Spinal cord (tissue), 10 donors: ENCODE measurements around the gene AQP12A. TPM values are rescaled to one million over a fixed set of nuclear protein-coding genes. Genes with fewer than 3 reads are reported as not detected.
"Not testable (repeated sequence)": the region's sequence is repeated elsewhere in the genome, so short reads cannot be mapped to it uniquely, and the experiment has no call there.

Source experiments
- DNase-seq, 6 donors: peaks; one replicate each; pipeline versions ENCODE4 v3.0.0 to v3.0.0-alpha.2; 2013 to 2015; ENCODE audit warnings: low spot score in 6 of 6, low read depth in 4 of 6
- H3K27ac ChIP-seq: one replicate; pipeline ENCODE4 v1.5.1; 2013; ENCODE audit warnings: low read depth, low read length, control low read depth
- H3K27me3 ChIP-seq: one replicate; pipeline ENCODE4 v1.6.1; 2013; ENCODE audit warnings: low read length; ENCODE audit not compliant: control insufficient read depth, insufficient read depth
- H3K36me3 ChIP-seq: one replicate; pipeline ENCODE4 v1.6.1; 2013; ENCODE audit warnings: low read length; ENCODE audit not compliant: control insufficient read depth, insufficient read depth
- H3K4me1 ChIP-seq: one replicate; pipeline ENCODE4 v1.6.1; 2013; ENCODE audit warnings: low read length; ENCODE audit not compliant: control insufficient read depth, insufficient read depth
- H3K4me3 ChIP-seq: one replicate; pipeline ENCODE4 v1.5.1; 2013; ENCODE audit warnings: low read depth, low read length, control low read depth
- H3K9me3 ChIP-seq: one replicate; pipeline ENCODE4 v1.6.1; 2013; ENCODE audit warnings: low read length; ENCODE audit not compliant: control insufficient read depth, insufficient read depth
- WGBS: methylation state at CpG from one replicate; pipeline ENCODE4 v1.1.5; 2013; ENCODE audit warnings: missing lambda C conversion rate; ENCODE audit not compliant: insufficient coverage; 5-methylcytosine and 5-hydroxymethylcytosine counted together
- long read RNA-seq, 4 donors: transcript quantifications; one replicate each; lab custom pipeline, GENCODE V29; 2026
- polyA plus RNA-seq, 2 donors: library from polyadenylated mRNA; unstranded; fragments of 120-200 nt; gene quantifications; one replicate each; pipeline ENCODE4 v1.2.1, GENCODE V29; 2013; ENCODE audit not compliant: insufficient read length in 2 of 2
- total RNA-seq, 2 donors: library from RNA; depleted of rRNA in 1 of 2; stranded (reverse); fragments of 120-200 nt in 1 of 2; fragments of >200 nt in 1 of 2; gene quantifications; one replicate each; pipeline versions ENCODE4 v1.2.3 to v1.2.4, GENCODE V29; 2013 to 2014
- donor health status: healthy.

The AQP12A gene, protein sequence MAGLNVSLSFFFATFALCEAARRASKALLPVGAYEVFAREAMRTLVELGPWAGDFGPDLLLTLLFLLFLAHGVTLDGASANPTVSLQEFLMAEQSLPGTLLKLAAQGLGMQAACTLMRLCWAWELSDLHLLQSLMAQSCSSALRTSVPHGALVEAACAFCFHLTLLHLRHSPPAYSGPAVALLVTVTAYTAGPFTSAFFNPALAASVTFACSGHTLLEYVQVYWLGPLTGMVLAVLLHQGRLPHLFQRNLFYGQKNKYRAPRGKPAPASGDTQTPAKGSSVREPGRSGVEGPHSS
- total RNA-seq (not detected), polyA plus RNA-seq (under 1 TPM in 1 of 2 donors, not detected in 1; 0.62 TPM)
- long read RNA-seq, donor 1: 0 reads
- long read RNA-seq, donor 2: 0 reads
- long read RNA-seq, donor 3: 0 reads
- long read RNA-seq, donor 4: 0 reads

GRCh38 chr2:240691631-240692420 is at the start of gene AQP12A:
AQP12A (plus strand) TSS chr2:240691866; CDS start chr2:240691914, 48 bp downstream.
- not testable (repeated sequence) for H3K27me3 ChIP-seq, H3K4me1 ChIP-seq, H3K36me3 ChIP-seq, H3K4me3 ChIP-seq, H3K9me3 ChIP-seq, DNase-seq, H3K27ac ChIP-seq
- WGBS: 88% methylated on average over 16 of the region's 37 CpGs

DNA sequence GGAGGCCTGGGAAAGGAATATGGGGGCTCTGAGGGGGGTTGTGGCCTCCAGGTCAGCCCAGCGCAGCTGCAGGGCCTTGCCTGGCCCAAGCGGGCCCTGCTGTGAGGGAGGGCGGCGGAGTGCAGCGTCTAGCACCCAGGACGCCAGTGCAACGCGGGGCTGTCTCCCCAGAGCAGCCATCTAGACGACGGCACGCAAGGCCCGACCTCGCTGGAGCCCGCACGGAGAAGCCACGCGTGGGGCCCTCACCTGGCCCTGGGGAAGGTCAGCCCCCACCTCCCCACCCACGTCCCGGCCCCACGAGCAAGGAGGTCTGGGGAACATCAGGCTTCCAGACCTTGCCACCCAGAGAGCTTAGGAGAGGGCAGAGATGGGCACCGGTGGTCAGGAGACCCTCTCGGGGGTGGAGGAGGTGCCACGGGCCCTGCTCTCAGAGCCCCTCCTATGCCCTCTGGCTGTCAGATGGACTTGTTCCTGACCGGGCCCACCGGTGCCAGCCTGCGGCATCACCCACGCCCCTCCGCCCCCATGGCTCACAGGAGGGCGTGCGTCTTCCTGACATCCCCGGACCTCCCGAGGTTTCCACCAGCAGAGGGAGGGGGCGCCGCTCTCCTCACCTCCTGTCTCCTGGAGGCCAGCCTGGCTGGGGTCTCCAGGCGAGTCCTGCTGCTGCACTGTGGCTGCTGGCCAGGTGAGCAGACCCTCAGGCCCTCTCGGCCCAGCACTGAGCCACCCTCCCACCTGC is 49.4 kb upstream of the AQP12A start:
- Histone ChIP-seq H3K4me1 (peaks cover 6% of the 10 kb centered on the region), H3K27me3 (peaks cover 2% of the 10 kb centered on the region), H3K4me3 (no peak overlapping the region), H3K27ac (no peak overlapping the region), H3K9me3 (no peaks in the 10 kb centered on the region), H3K36me3 (no peaks in the 10 kb centered on the region)
- WGBS: 79% methylated on average over 24 of the region's 36 CpGs
- DNase-seq: no peak

- Histone ChIP-seq H3K4me1 (peaks cover 10% of the 10 kb centered on the region), H3K27me3 (peaks cover 4% of the 10 kb centered on the region), H3K4me3 (no peak overlapping the region), H3K9me3 (no peaks in the 10 kb centered on the region), H3K27ac (no peak overlapping the region), H3K36me3 (no peaks in the 10 kb centered on the region)
- DNase-seq: no peak
- WGBS: 86% methylated on average over 11 of the region's 11 CpGs
These were observed 48.9 kb upstream of the AQP12A start for GRCh38 chr2:240642806-240643092.

- peaks cover 10% of the 10 kb centered on the region for H3K4me1 ChIP-seq
- H3K36me3 ChIP-seq: no peaks in the 10 kb centered on the region
- no peak overlapping the region for H3K27ac ChIP-seq
- H3K9me3 ChIP-seq: no peaks in the 10 kb centered on the region
- WGBS: 72% methylated on average over 9 of the region's 13 CpGs
- peaks cover 4% of the 10 kb centered on the region for H3K27me3 ChIP-seq
- DNase-seq: no peak
- H3K4me3 ChIP-seq: no peak overlapping the region
These were observed 48.4 kb upstream of the AQP12A start for GRCh38 chr2:240643093-240643810.

- 73% methylated on average over 15 of the region's 15 CpGs for WGBS
- H3K4me3 ChIP-seq: no peak overlapping the region
- no peaks in the 10 kb centered on the region for H3K36me3 ChIP-seq
- no peak overlapping the region for H3K27ac ChIP-seq
- peaks cover 10% of the 10 kb centered on the region for H3K4me1 ChIP-seq
- H3K9me3 ChIP-seq: no peaks in the 10 kb centered on the region
- DNase-seq: no peak
- peaks cover 4% of the 10 kb centered on the region for H3K27me3 ChIP-seq
These were observed 47.9 kb upstream of the AQP12A start for GRCh38 chr2:240643811-240644150.

GRCh38 chr2:240644171-240644651 is 47.5 kb upstream of the AQP12A start:
- 64% methylated on average over 10 of the region's 14 CpGs for WGBS
- no peak overlapping the region for H3K4me3 ChIP-seq
- H3K9me3 ChIP-seq: no peaks in the 10 kb centered on the region
- no peak overlapping the region for H3K27ac ChIP-seq
- H3K36me3 ChIP-seq: no peaks in the 10 kb centered on the region
- H3K4me1 ChIP-seq: peaks cover 10% of the 10 kb centered on the region
- no peak for DNase-seq
- peaks cover 4% of the 10 kb centered on the region for H3K27me3 ChIP-seq

DNA sequence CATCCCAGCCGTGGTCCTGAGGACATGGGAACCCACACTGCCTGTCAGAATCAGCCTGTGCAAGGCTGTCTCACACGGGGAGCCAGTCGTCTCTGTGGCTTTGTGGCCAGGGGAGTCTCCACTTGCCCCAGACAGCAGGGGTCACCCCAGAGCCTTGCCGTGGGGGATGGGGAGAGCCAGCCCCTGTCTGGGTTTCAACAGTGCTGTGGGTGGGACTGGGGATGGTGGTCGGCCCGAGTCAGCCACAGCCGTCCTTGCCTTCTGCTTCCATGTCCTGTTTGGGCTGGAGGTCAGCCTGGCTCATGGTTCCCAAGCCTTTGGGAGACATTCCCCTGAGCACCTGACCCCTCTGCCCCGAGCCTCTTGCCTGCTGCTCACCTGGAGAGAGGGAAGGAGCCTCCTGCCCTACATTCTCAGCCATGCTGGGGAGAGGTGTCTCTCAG is 46.8 kb upstream of the AQP12A start:
- Histone ChIP-seq H3K36me3 (no peaks in the 10 kb centered on the region), H3K4me1 (peaks cover 10% of the 10 kb centered on the region), H3K4me3 (no peak overlapping the region), H3K27me3 (peaks cover 4% of the 10 kb centered on the region), H3K9me3 (no peaks in the 10 kb centered on the region), H3K27ac (no peak overlapping the region)
- 64% methylated on average over 8 of the region's 8 CpGs for WGBS
- no peak for DNase-seq

- no peak overlapping the region for H3K4me3 ChIP-seq
- DNase-seq: no peak
- H3K27ac ChIP-seq: no peak overlapping the region
- H3K9me3 ChIP-seq: no peaks in the 10 kb centered on the region
- peaks cover 10% of the 10 kb centered on the region for H3K4me1 ChIP-seq
- WGBS: 86% methylated on average over 9 of the region's 10 CpGs
- H3K27me3 ChIP-seq: peaks cover 5% of the 10 kb centered on the region
- H3K36me3 ChIP-seq: no peaks in the 10 kb centered on the region
These were observed 46.3 kb upstream of the AQP12A start for GRCh38 chr2:240645346-240645745.

- Histone ChIP-seq H3K4me1 (peaks cover 10% of the 10 kb centered on the region), H3K36me3 (no peaks in the 10 kb centered on the region), H3K9me3 (no peaks in the 10 kb centered on the region), H3K27me3 (peaks cover 7% of the 10 kb centered on the region), H3K27ac (no peak overlapping the region), H3K4me3 (no peak overlapping the region)
- WGBS: 89% methylated on average over 10 of the region's 10 CpGs
- no peak for DNase-seq
These were observed 45.9 kb upstream of the AQP12A start for GRCh38 chr2:240645801-240646175.
